OCI-LY7 (cell line): ENCODE results near the gene ZNF304.

Source experiments
- EZH2phosphoT487 ChIP-seq: fragments of 200-600 bp; sonication (generic); IDR thresholded peaks from 2 replicates; pipeline ENCODE4 v1.6.1; 2018; ENCODE audit warnings: low read depth, borderline replicate concordance, mild to moderate bottlenecking, mixed run types, antibody characterized with exemption, low read length, moderate library complexity, mixed read lengths
- TF ChIP-seq, protein P1 (sequence below): fragments of 200-600 bp; sonication (generic); conservative IDR thresholded peaks from 2 replicates; pipeline ENCODE4 v1.5.1; 2014; ENCODE audit warnings: mild to moderate bottlenecking, antibody characterized with exemption, low read length, moderate library complexity, mixed read lengths

DNA sequence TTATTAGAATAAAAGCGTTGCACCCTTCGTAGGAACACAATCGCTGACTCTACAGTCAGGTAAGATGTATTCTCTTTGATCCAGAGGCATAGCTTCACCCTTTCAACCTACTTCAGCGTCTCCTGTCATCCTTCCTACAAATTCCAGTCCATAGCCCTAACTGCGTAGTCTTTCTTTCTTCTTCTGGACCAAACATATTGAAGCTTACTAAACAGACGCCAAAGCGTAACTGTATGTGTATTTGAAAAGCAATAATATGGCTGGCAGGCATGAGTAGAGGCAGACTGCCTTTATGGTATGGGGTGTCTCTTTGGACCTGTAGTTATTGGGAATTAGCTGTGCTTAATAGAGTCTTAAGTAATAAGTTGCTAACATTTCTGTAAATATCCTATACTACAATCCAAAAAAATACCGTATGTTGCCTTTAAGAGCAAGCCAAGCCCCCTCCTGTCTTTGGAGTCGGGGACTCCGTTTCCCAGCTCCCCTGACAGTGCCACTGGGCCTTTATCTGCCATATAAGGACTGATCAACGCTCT lies 38.2 kb downstream of the ZNF304 start:
- TF ChIP-seq, protein P1, sequence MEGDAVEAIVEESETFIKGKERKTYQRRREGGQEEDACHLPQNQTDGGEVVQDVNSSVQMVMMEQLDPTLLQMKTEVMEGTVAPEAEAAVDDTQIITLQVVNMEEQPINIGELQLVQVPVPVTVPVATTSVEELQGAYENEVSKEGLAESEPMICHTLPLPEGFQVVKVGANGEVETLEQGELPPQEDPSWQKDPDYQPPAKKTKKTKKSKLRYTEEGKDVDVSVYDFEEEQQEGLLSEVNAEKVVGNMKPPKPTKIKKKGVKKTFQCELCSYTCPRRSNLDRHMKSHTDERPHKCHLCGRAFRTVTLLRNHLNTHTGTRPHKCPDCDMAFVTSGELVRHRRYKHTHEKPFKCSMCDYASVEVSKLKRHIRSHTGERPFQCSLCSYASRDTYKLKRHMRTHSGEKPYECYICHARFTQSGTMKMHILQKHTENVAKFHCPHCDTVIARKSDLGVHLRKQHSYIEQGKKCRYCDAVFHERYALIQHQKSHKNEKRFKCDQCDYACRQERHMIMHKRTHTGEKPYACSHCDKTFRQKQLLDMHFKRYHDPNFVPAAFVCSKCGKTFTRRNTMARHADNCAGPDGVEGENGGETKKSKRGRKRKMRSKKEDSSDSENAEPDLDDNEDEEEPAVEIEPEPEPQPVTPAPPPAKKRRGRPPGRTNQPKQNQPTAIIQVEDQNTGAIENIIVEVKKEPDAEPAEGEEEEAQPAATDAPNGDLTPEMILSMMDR: no peak
- no peak for TF ChIP-seq EZH2phosphoT487
